HG02884 (cell line): ENCODE measurements around the gene POLR2E.

ENCODE experiments used
- ATAC-seq: cut with Tn5 transposase; IDR thresholded peaks from one replicate; pipeline ENCODE4 v1.9.1; 2021; ENCODE audit warnings: mild to moderate bottlenecking, moderate library complexity; ENCODE audit not compliant: unreplicated experiment

POLR2E gene

DNA sequence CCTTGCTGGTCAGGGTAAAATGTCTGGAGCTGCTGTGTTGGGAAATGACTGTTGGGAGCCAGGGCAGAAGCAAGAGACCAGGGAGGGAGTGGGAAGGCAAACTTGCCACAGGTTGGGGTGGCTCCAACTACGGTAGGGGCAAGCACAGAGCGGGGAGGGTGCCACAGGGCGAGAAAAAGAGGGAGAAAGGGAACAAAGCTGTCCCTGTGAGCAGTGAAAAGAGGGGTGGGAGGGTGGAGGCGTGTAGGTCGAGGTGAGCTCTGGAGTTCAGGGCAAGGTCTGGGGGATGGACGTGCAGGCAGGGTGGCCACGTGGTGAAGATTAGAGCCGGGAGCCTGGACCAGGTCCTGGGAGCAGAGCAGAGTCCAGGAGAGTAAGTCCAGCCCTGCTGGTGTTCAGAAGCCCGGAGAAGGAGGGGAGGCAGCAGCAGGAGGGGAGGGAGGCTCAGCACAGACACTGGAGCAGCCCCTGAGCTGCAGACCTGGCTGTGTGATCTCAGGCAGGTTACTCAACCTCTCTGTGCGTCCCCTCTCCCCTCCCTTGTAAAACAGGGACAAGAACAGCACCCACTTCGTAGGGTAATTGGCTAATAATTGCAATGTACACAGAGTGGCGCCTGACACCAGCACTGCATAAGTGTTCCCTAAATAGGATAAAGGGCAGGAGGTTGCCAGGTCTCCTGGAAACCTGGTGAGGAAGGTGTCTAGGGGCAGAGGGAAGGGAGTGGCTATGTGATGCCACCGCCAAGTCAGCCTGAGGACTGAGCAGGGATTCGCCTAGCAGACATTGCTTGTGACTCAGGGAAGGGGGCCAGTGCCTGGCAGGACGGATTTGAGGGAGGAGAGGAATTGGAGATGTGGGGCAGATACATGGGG lies 3.2 kb upstream of the POLR2E start:
- ATAC-seq: no peak

DNA sequence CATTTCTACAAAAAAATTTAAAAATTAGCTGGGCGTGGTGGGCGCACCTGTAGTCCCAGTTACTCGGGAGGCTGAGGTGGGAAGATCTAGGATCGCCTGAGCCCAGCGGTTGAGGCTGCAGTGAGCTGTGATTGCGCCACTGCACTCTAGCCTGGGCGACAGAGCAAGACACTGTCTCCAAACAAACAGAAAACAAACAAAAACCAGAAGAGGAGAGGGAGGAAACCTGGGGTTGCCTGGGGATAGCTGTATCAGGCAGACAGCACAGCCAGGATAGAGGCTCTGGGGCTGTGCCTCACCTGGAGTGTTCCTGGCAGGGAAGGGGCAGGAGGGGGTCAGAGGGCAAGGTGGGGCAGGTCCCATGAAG lies 2.6 kb upstream of the POLR2E start:
- ATAC-seq: no peak

DNA sequence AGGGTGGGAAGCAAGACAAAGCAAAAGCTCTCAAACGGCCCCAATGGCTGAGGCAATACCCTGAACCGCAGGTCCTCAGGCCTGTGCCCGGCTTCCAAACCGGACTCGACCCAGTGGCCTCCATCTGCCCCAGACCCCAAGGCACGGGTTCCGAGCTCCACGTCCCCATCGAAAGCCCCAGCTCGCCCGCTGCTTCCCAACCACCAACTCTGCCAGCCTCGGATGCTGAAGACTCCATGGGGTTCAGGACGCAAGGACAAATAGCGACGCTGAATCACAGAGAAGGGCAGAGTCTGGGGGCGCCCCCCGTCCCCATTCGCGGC lies 559 bp downstream of the POLR2E start:
- no peak for ATAC-seq

DNA sequence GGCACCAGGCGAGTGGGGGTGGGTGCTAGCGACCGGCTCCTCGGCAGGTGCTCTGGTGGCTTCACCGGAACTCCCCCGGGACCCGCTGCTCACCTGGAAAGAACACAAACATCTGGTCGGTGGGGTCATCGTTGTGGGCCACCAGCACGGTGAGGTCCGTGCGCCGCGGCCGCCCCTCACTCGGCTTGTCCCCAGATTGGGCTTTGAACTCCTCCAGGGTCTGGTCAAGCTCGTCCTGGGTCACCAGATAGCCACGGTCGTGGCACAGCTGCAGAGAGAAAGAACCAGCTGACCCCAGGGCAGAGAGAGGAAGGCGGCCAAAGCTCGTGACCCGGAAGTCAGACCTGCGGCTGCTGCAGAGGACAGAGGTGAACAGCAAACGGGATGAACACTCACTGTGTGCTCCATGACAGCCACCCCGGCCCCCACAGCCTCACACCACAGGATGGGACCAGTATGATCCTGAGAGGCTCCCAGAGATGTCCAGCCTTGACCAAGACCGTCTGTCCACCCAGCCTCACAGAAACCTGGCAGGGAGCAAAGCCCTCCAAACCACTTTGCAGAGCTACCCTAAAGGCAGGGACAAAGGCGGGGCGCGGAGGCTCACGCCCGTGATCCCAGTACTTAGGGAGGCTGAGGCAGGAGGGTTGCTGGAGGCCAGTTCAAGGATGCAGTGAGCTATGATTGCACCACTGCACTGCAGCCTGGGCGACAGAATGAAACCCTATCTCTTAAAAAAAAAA lies 1.2 kb downstream of the POLR2E start:
- no peak for ATAC-seq

DNA sequence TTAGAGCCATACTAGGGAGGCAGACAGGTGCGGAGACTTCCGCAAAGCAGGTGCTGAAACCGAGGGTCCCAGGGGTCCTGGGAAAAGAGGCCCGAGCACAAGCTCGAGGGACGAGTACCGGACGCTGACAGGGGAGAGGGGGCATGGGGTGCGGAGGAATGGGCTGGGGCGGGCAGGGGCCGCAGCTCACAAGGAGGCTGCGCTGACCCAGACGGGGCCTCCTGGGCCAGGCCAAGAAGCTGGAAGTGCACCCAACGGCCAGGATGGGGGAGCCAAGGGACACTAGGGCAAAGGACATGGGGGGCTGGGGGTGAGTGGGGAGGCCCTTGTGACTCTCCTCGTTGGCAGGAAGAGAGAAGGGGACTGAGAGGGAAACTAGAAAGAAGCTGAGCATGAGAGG lies 1.8 kb downstream of the POLR2E start:
- ATAC-seq: no peak

DNA sequence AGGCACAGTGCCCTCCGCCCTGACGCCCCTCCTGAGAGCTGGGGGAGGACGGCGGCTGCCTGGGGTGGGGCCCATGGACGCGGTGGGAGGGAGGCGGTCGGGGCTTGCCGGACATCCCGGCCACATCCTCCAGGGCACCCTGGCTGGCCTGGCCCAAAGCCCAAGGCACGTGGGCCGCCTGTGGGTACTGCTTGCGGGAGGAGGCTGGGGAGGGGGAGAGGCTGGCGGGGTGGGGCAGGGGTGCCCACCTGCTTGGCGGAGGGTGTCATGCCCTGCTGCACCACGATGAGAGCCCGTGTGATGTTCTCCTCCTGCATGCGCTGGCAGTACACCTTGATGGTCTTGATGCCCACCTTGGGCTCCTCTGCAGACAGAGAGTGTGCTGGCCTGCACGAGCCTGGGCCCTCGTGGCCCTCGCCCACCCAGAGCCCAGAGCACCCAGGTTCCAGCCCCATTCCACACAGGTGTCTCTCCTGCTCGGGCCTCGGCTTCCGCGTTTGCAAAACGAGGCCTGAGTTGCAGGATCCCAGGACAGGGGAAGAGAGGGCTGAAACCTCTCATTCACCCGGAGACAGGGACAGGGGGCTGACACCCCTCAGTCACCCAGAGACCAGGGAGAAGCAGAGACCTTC lies 3.5 kb downstream of the POLR2E start:
- no peak for ATAC-seq

DNA sequence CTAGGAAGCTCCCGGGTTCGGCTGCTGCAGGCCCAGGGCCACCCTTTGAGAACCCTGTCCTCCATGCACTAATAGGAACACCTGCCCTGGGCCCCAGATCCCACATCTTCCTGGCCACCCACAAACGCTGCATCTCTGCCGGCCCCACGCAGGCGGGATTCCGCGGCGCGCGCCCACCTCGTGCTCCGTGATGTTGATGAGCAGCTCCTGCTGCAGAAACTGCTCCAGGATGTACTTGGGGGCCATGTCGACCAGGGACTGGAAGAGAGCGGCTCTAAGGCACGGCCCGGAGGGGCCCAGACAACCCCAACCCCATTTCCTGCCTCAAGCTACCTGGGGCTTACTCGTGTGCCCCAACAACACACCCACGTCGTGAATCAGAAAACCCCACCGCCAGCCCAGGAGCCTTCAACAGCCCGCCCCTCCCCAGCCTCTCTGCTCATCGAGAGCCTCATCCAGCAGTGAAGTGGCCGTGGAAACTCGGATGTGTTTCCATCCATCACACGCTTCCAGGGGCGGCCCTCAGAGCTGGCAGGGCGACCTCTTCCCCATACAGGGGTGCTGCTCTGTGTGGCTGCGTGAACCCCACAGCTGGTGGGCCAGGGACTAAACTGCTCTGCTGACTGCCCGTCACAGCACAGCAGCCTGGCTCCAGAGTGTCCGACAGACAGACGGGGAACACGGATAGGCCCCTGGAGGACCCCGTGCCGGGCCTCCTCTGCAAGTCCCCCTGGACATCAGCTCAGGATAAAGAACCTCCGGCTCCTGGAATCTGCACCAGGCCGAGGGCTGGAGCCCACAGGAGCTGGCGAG lies 4.2 kb downstream of the POLR2E start:
- ATAC-seq: no peak

DNA sequence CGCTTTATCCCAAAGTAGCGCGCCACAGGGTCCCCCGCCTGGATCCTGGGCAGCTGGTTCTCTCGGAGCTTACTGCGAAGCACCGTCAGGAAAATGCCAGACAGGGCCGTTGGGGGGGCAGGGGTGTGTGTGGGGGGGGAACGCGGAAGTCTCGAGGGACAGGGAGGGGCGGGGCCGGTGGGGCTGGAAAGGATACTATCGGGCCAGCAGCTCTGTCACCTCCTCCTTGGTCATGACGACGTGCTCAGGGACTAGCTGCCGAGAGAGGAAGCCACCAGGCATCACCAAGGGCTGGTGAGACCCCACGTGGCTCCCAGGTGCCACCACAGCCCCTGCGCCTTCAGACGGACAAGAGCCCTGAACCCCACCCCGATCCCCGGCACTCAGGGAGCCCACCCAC lies 5.3 kb downstream of the POLR2E start:
- ATAC-seq: no peak

DNA sequence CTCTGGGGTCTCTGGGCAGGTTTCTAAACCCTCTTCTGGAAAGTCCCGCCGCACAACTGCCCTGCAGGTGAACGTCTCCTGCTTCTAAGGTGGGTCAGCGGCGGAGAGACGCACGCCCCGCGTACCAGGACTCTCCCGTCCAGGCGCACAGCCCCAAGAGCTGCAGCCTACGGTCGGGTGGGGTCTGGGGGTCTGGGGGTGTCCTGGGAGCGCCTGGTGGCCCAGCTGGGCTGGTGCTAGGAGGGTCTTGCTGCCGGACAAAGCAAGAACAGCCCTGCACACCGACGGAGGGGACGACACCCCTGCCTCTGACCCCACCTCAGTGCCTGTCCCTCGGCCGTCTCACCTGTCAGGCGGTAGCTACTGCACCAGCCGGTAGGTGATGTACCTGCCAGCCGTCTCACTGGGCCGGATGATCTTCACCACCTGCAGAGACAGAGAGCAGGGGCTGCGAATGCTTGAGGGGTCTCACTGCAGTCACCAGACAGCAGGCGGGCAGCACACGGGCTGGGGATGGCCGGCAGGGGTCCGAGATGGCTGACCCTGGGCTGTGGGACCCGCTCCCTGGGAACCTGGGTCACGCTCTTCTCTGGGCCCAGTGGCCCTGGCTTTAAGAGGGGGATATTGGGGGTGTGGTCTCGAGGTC lies 5.9 kb downstream of the POLR2E start:
- ATAC-seq: no peak

DNA sequence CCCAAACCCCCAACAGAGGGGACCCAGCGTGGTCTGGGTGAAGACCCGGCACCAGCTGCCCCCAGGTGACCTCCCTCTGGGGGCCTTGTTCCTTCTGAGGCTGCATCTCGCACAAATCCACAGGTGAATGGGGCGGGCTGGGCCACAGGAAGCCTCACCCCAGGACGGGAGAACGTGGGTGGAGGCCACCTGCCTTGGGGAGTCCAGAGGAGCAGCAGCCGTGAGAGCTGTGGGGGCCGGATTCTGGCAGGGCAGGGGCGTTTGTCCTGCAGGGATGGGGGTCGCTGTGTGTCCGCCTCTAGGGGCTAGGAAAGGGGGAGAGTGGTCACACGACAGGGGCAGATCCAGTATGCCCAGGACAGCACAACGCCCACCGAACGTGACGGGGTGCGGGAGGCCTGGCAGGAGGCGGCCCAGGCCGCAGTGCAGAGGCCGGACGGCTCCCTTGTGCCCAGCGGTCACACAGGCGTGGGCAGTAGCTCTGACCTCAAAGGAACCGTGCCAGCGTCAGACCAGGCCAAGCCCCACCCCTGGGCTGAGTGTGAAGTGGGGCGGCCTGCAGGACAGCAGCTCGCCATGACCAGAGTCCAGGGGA lies 6.7 kb downstream of the POLR2E start:
- ATAC-seq: no peak

DNA sequence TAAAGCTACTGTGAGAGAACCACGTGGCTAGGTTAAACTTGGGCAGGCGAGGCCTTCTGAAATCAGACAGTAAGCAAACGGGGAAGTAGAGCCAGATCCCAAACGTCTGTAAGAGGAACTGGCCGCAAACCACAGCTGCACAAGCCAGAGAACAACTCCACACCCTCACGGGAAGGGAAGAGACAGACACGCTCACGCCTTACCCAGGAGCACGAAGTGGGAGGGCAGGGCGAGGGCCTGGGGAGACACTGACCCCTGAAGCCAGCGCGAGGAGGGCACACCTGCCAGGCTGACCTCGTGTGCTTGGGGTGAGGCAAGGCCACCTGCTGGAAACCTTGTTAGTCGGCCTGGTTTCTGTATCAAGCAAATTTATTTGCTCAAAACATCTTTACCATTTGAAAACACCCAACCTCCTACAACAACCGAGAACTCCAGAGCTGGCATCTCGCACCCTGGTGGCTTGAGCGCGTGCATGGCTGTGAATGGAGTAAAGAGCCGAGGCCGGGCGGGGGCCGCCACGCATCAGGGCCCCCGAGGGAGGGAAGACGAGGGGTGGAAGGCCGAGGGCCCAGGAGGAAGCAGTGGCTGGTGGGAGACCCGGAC lies 7.3 kb downstream of the POLR2E start:
- ATAC-seq: no peak

DNA sequence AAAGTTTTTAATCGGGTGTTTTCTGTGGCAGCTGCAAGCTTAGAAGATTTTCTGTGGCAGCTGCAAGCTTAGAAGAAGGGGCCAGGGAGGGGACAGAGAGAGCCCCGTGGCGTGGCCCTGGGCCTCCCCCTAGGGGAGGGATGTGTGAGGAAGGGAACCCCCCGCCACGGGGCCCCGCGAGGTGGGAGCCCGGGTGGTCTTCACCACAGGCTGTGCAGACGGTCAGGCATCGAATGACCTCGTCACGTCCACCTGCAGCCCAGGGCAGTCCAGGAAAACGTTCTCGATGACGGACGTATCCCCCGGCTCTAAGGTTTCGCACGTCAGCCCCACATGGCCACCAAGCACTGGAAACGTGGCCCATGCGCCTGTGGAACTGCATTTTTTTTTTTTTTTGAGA lies 8.6 kb downstream of the POLR2E start:
- no peak for ATAC-seq

DNA sequence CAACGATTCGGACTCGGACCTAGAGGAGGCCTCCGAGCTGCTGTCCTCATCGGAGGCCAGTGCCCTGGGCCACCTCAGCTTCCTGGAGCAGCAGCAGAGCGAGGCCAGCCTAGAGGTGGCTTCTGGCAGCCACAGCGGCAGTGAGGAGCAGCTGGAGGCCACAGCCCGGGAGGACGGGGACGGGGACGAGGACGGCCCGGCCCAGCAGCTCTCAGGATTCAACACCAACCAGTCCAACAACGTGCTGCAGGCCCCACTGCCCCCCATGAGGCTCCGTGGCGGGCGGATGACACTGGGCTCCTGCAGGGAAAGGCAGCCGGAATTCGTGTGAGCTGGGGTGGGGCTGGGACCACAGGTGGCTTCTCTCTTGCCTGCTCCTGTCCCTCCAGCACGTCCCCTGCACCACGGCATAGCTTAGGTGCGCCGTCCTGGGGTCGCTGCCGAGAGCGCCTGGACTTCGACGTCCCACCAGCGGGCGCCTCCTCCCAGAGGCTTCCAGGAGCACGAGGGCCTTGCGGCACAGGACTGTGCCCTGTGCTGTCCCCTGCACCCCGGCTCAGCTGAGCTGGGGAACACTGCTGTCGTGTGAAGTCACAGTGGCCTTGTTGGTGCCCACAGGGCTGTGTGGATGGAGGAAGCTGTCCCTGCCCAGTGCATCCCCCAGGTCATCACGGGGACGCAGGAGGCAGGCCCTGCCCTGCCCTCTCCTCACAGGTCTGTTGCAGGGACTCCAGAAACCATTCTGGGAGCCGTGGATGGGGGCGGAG lies 9.3 kb downstream of the POLR2E start:
- ATAC-seq: no peak

DNA sequence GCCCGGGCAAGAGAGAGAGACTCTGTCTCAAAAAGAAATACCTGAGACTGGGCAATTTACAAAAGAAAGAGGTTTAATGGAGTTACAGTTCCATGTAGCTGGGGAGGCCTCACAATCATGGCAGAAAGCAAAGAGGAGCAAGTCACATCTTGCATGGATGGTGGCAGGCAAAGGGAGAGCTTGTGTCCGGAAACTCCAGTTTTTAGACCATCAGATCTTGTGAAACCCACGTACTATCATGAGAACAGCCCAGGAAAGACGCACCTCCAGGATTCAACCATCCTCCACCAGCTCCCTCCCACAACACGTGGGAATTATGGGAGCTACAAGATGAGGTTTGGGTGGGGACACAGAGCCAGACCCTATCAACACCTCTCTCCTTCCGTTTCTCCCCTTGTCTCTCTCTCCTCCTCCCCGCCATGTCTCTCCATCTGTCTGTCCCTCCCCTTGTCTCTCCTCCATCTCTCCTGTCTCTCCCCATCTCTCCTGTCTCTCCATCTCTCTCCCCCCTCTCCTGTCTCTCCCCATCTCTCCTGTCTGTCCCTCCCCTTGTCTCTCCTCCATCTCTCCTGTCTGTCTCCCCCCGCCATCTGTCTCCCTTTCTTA lies 10.0 kb downstream of the POLR2E start:
- no peak for ATAC-seq

DNA sequence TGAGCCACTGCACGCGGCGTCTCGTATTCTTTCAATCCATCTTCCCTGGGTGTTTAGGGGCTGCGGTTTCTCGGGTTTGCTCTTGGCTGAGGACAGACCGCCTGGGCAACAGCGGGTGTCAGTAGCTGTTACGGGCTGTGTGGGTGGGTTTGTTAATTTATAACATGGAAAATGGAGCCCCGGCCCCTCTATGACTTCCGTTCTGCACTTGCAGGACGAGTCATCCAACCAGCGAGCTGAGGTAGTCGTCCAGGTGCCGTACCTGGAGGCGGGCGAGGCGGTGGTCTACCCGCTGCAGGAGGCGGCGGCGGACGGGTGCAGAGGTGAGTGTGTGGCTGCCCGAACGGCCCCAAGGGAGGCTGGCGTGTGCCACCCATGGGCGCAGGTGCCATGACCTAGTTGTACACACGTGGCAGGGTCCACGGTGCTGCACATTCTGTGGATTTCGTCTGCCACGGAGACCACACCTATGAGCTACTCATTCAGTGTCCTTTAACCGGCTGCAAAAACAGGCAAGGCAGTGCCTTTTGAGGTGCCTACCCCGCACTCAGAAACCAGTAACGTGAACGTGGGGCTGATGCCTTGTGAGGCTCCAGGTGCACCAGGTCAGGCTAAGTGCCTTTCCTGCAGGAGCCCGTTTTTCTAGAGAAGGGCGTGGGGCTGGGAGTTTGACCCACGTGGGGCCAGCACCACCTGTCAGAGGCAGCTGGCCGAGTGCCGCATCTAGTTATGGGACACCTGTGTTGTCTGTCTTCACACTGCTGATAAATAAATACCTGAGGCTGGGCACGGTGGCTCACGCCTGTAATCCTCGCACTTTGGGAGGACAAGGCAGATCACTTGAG lies 10.9 kb downstream of the POLR2E start:
- ATAC-seq: no peak

DNA sequence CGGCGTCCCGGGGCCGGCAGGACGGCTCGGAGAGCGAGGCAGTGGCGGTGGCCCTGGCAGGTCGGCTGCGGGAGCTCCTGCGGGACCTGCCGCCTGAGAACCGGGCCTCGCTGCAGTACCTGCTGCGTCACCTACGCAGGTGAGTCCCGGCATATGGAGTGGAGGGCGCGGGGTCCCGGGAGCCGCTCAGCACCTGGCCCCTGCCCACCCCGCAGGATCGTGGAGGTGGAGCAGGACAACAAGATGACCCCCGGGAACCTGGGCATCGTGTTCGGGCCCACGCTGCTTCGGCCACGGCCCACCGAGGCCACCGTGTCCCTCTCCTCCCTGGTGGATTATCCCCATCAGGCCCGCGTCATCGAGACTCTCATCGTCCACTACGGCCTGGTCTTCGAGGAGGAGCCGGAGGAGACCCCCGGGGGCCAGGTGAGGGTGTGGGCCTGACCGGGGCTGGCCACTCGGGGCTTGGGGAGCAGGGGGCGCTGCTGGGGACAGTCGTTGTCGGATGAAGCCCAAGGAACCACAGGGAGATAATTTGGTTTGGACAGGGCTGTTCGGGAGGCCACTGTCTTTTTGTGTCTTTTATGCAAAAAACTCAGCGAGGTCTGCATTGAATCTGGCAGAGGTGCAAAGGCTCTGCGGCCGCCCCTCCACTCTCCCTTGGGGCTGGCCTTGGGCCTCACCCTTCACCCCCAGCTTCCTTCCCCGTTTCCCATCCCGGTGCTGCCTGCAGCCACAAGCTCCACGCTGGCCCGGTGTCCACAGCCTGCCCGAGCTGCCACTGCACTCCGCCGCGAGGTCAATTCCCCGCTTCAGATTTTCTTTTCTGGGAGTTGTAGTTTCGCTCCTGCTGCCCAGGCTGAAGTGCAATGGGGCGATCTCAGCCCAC lies 12.0 kb downstream of the POLR2E start:
- no peak for ATAC-seq
